ENCODE data around the gene RAVER2.

GRCh38 chr1:64826991-64827390 lies 82.1 kb downstream of the RAVER2 start:
- TF ChIP-seq EZH2 (IDR thresholded peaks at IDR 0.05; ENCODE audit: borderline replicate concordance, low read length) (no peak), CTCF (conservative IDR thresholded peaks at IDR 0.05 in 1 of 2, IDR thresholded peaks at IDR 0.05 in 1 of 2; ENCODE audit: extremely low read depth in 1 of 2, insufficient read depth in 1 of 2, low read depth in 1 of 2, low read length in 2 of 2) (no peak)
